ENCODE results near the gene POGZ.

The POGZ gene

DNA sequence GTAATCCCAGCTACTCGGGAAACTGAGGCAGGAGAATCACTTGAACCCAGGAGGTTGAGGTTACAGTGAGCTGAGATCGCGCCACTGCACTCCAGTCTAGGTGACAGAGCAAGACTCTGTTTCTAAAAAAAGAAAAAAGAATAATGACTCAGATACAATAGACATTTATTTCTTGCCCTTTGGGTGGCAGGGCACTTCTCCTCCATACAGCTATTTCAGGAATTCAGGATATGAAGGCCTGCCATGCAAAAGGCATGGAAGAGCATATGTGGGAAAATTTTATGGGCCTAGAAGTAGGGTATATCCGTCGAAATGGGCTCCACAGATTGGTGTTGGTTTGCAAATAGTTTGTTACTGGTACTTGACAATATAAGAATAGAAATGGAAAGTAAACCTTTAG, 20.2 kb upstream of the POGZ start:
- no peak for TF ChIP-seq CTCF (IDR thresholded peaks at IDR 0.05; ENCODE audit: insufficient read depth, low read length, missing control alignments)
- ChIA-PET CTCF (interaction anchor here (2.3 kb wide), 1 partner anchor 9 kb away, joined by 4 read pairs; no protein-coding TSS in a partner anchor), POLR2A (interaction anchor here (1.3 kb wide), 1 partner anchor 15 kb away, joined by 5 read pairs; no protein-coding TSS in a partner anchor)
- no peak for DNase-seq (ENCODE audit: low read depth, low spot score)
- no peak overlapping the region for H3K4me3 ChIP-seq (ENCODE audit: low read depth, low read length)

DNA sequence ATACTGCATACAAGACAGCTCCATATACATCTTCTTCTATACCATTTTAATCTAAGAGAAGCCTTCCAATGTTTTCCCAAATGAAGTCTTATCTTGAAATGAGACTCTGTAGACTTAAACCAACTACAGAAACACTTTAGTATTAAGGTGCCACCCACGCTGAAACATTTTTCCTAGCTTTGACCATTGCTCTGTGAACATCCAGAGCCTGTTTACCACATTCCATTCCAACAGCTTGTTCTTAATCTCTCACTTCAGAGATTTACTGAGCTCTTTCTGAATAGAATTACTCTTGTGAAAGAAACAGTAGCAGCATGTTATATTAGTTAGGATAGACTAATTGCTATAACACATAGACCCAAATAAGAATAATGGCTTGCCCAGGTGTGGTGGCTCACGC, 19.6 kb upstream of the POGZ start:
- ChIA-PET CTCF (interaction anchor here (1.1 to 2.3 kb wide), 2 partner anchors 10 to 13 kb away, joined by 4 read pairs; no protein-coding TSS in a partner anchor), POLR2A (interaction anchor here (1.3 kb wide), 1 partner anchor 16 kb away, joined by 5 read pairs; no protein-coding TSS in a partner anchor)
- TF ChIP-seq CTCF (IDR thresholded peaks at IDR 0.05; ENCODE audit: insufficient read depth, low read length, missing control alignments) = no peak
- DNase-seq (ENCODE audit: low read depth, low spot score) = no peak
- no peak overlapping the region for H3K4me3 ChIP-seq (ENCODE audit: low read depth, low read length)

- DNase-seq (ENCODE audit: low read depth, low spot score) = no peak
- ChIA-PET CTCF (interaction anchor here (1.1 to 2.3 kb wide), 2 partner anchors 10 to 12 kb away, joined by 4 read pairs; no protein-coding TSS in a partner anchor), POLR2A (interaction anchor here (1.3 kb wide), 1 partner anchor 16 kb away, joined by 5 read pairs; no protein-coding TSS in a partner anchor)
- TF ChIP-seq CTCF (IDR thresholded peaks at IDR 0.05; ENCODE audit: insufficient read depth, low read length, missing control alignments) = no peak
- H3K4me3 ChIP-seq (ENCODE audit: low read depth, low read length) = no peak overlapping the region
Measured at GRCh38 chr1:151478140-151478812, 19.0 kb upstream of the POGZ start.

- TF ChIP-seq CTCF (IDR thresholded peaks at IDR 0.05; ENCODE audit: insufficient read depth, low read length, missing control alignments) = no peak
- ChIA-PET POLR2A (no interaction called here), CTCF (interaction anchor here (0.8 kb wide), 1 partner anchor 11 kb away, joined by 3 read pairs; no protein-coding TSS in a partner anchor)
- H3K4me3 ChIP-seq (ENCODE audit: low read depth, low read length) = no peak overlapping the region
- no peak for DNase-seq (ENCODE audit: low read depth, low spot score)
Measured at GRCh38 chr1:151477066-151477465, 17.8 kb upstream of the POGZ start.

DNA sequence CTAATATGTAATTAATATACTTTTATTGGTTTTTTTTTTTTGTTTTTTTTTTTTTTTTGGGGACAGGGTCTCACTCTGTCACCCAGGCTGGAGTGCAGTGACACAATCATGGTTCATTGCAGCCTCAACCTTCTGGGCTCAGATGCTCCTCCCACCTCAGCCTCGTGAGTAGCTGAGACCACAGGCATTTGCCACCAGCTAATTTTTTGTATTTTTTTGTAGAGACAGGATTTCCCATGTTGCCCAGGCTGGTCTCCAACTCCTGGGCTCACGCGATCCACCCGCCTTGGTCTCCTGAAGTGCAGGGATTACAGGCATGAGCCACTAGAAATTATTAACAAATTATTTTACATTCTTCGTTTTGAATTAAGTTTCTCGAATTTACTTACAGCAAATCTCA, 16.8 kb upstream of the POGZ start:
- ChIA-PET CTCF (no interaction called here), POLR2A (no interaction called here)
- no peak overlapping the region for H3K4me3 ChIP-seq (ENCODE audit: low read depth, low read length)
- no peak for TF ChIP-seq CTCF (IDR thresholded peaks at IDR 0.05; ENCODE audit: insufficient read depth, low read length, missing control alignments)
- DNase-seq (ENCODE audit: low read depth, low spot score) = no peak

- no peak for TF ChIP-seq CTCF (IDR thresholded peaks at IDR 0.05; ENCODE audit: insufficient read depth, low read length, missing control alignments)
- CTCF ChIA-PET = interaction anchor here (0.8 to 1.2 kb wide), 3 partner anchors 10 to 219 kb away, joined by 3 to 5 read pairs (median 4); no protein-coding TSS in a partner anchor
- no peak for DNase-seq (ENCODE audit: low read depth, low spot score)
- POLR2A ChIA-PET = no interaction called here
- no peak overlapping the region for H3K4me3 ChIP-seq (ENCODE audit: low read depth, low read length)
Measured at GRCh38 chr1:151475175-151475574, 15.9 kb upstream of the POGZ start.

All from AG04449 (cell line).